Activated CD4-positive, alpha-beta T cell treated with anti-CD3 and anti-CD28 coated beads for 48 hours (primary cell): ENCODE measurements around the gene EGLN1.

Experiments used
- DNase-seq: peaks from one replicate; pipeline ENCODE4 v3.0.0-alpha.2; 2020

EGLN1 gene

GRCh38 chr1:231420959-231421545, 1.0 kb downstream of the EGLN1 start:
- peak; percentile 52 for DNase-seq

- no peak for DNase-seq
These were observed 1.7 kb downstream of the EGLN1 start for GRCh38 chr1:231420299-231420958.

- no peak for DNase-seq
These were observed 2.3 kb downstream of the EGLN1 start for GRCh38 chr1:231419738-231420298.

- no peak for DNase-seq
These were observed 2.9 kb downstream of the EGLN1 start for GRCh38 chr1:231419147-231419546.

- no peak for DNase-seq
These were observed 3.4 kb downstream of the EGLN1 start for GRCh38 chr1:231418741-231419107.

GRCh38 chr1:231418101-231418740, 3.9 kb downstream of the EGLN1 start:
- DNase-seq: no peak

GRCh38 chr1:231417513-231417912, 4.6 kb downstream of the EGLN1 start:
- no peak for DNase-seq

GRCh38 chr1:231416901-231417300, 5.2 kb downstream of the EGLN1 start:
- DNase-seq: no peak

- DNase-seq: no peak
These were observed 7.0 kb downstream of the EGLN1 start for GRCh38 chr1:231415018-231415583.

- DNase-seq: no peak
These were observed 7.6 kb downstream of the EGLN1 start for GRCh38 chr1:231414260-231415016.

GRCh38 chr1:231413749-231414082, 8.4 kb downstream of the EGLN1 start:
- no peak for DNase-seq

- no peak for DNase-seq
These were observed 11.0 kb downstream of the EGLN1 start for GRCh38 chr1:231411036-231411531.

GRCh38 chr1:231410036-231410612, 12.0 kb downstream of the EGLN1 start:
- no peak for DNase-seq

- no peak for DNase-seq
These were observed 13.5 kb downstream of the EGLN1 start for GRCh38 chr1:231408528-231409094.

- DNase-seq: no peak
These were observed 14.3 kb downstream of the EGLN1 start for GRCh38 chr1:231407547-231408396.

GRCh38 chr1:231407049-231407448, 15.0 kb downstream of the EGLN1 start:
- DNase-seq: no peak

GRCh38 chr1:231404318-231404717, 17.8 kb downstream of the EGLN1 start:
- DNase-seq: no peak

GRCh38 chr1:231401478-231401877, 20.6 kb downstream of the EGLN1 start:
- DNase-seq: no peak

GRCh38 chr1:231397886-231398671, 24.0 kb downstream of the EGLN1 start:
- DNase-seq: no peak

GRCh38 chr1:231396643-231397042, 25.4 kb downstream of the EGLN1 start:
- DNase-seq: no peak
